Natural killer cell (primary cell): ENCODE measurements around the gene TLR4. TPM values are rescaled to one million over a fixed set of nuclear protein-coding genes. Genes with fewer than 3 reads are reported as not detected.

Experiments
- ATAC-seq, 3 donors: fragments of 150-1000 bp in 2 of 3; fragments of 200-7000 bp in 1 of 3; cut with Tn5 transposase; 1 replicate in 1 of 3; 2 replicates in 2 of 3; pipeline ENCODE4 v1.10.0; 2021; ENCODE audit warnings: mild to moderate bottlenecking in 2 of 3, moderate library complexity in 2 of 3
- DNase-seq, 2 donors: peaks; one replicate each; pipeline versions ENCODE4 v3.0.0 to v3.0.0-alpha.2; 2013 to 2021; ENCODE audit warnings: mixed read lengths in 1 of 2
- H3K27ac ChIP-seq: one replicate; pipeline ENCODE4 v1.5.1; 2013; ENCODE audit warnings: mild to moderate bottlenecking, low read length
- H3K27me3 ChIP-seq: one replicate; pipeline ENCODE4 v1.6.1; 2013; ENCODE audit warnings: low read length; ENCODE audit not compliant: control insufficient read depth, insufficient read depth
- H3K36me3 ChIP-seq: one replicate; pipeline ENCODE4 v1.6.1; 2013; ENCODE audit warnings: low read length; ENCODE audit not compliant: control insufficient read depth, insufficient read depth
- H3K4me1 ChIP-seq: one replicate; pipeline ENCODE4 v1.6.1; 2013; ENCODE audit warnings: low read length; ENCODE audit not compliant: control insufficient read depth, insufficient read depth
- H3K4me3 ChIP-seq: one replicate; pipeline ENCODE4 v1.5.1; 2013; ENCODE audit warnings: low read length
- H3K9me3 ChIP-seq: one replicate; pipeline ENCODE4 v1.6.1; 2013; ENCODE audit warnings: low read length; ENCODE audit not compliant: control insufficient read depth, insufficient read depth
- H3K27ac Mint-ChIP-seq, 2 donors: one replicate each; pipeline ENCODE4 v1.8.0; 2022; ENCODE audit warnings: mild to moderate bottlenecking in 2 of 2, mixed read lengths in 2 of 2, moderate library complexity in 1 of 2
- H3K27me3 Mint-ChIP-seq, 2 donors: one replicate each; pipeline ENCODE4 v1.8.0; 2022; ENCODE audit warnings: low read depth in 2 of 2, mixed read lengths in 2 of 2
- H3K36me3 Mint-ChIP-seq: one replicate; pipeline ENCODE4 v1.8.0; 2022; ENCODE audit warnings: mixed read lengths
- H3K4me1 Mint-ChIP-seq, 2 donors: one replicate each; pipeline ENCODE4 v1.8.0; 2022; ENCODE audit warnings: mixed read lengths in 2 of 2
- H3K4me3 Mint-ChIP-seq: one replicate; pipeline ENCODE4 v1.8.0; 2022; ENCODE audit warnings: mild to moderate bottlenecking, moderate library complexity, mixed read lengths
- H3K9me3 Mint-ChIP-seq, 2 donors: one replicate each; pipeline ENCODE4 v1.8.0; 2022; ENCODE audit warnings: mixed read lengths in 2 of 2
- WGBS: methylation state at CpG from one replicate; pipeline ENCODE4 v1.1.7; 2013; ENCODE audit warnings: missing lambda C conversion rate; ENCODE audit not compliant: insufficient coverage; 5-methylcytosine and 5-hydroxymethylcytosine counted together
- intact Hi-C: fragments of 100-400 bp; cut with micrococcal nuclease; formaldehyde crosslinking; loops from one replicate; pipeline ENCODE4 v1.14.2; 2022
- total RNA-seq, 4 donors: library from RNA; stranded (reverse); fragments of 120-200 nt in 1 of 4; gene quantifications; one replicate each; pipeline versions ENCODE4 v1.2.3 to v1.2.4, GENCODE V29; 2013 to 2022
- TF ChIP-seq, protein P1 (sequence below): fragments of 200-600 bp; IDR thresholded peaks from one replicate; pipeline ENCODE4 v1.8.0; 2022; ENCODE audit warnings: antibody characterized with exemption

TLR4 gene
- total RNA-seq, 3 donors from 2014 or later (not counting 1 experiment from before 2014, with no cell fraction given): 1.4 to 15.4 (median 2.2) TPM

DNA sequence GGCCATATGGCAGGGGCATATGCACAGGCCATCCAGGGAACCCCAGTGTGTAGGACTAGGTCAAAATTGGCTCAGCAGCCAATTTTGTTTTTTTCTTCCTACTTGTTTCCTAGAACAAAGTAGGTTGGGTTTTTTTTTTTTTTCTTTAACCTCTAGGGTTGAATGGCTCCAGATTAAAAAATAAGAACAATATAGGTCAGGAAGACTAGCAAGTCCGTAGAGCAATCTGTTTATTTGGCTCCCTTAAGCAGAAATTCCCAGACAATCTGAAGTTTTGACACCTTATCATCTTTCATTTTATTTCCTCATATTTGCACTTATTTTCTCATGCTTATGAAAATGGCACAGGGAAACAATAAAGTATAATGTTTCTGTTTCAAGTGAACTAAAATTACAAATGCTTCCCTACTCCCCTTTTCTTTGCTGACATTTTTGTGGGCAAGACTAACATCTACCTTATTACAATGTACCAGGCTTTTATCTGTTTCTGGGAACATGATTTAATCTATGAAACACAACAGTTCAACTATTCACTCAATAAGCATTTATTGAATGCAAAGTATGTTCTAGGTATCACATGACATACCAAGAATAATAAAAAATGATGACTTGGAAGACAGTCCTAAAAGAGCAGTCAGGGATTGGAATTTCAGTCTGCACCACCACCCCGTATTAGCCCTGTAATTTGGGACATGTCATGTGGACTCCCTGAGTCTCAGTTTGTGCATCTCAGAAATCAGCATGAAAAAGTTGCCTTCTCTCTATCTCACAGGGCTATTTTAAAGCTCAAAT, 30.5 kb downstream of the TLR4 start:
- Mint-ChIP-seq H3K36me3 (no peaks in the 10 kb centered on the region), H3K27me3 (peaks cover 0 to 2% of the 10 kb centered on the region in 2 donors), H3K9me3 (no peaks in the 10 kb centered on the region), H3K4me1 (no peaks in the 10 kb centered on the region), H3K4me3 (no peak overlapping the region), H3K27ac (no peak overlapping the region)
- Histone ChIP-seq H3K9me3 (no peaks in the 10 kb centered on the region), H3K27me3 (no peaks in the 10 kb centered on the region), H3K4me1 (no peaks in the 10 kb centered on the region), H3K4me3 (no peak overlapping the region), H3K36me3 (no peaks in the 10 kb centered on the region), H3K27ac (no peak overlapping the region)
- TF ChIP-seq, protein P1, sequence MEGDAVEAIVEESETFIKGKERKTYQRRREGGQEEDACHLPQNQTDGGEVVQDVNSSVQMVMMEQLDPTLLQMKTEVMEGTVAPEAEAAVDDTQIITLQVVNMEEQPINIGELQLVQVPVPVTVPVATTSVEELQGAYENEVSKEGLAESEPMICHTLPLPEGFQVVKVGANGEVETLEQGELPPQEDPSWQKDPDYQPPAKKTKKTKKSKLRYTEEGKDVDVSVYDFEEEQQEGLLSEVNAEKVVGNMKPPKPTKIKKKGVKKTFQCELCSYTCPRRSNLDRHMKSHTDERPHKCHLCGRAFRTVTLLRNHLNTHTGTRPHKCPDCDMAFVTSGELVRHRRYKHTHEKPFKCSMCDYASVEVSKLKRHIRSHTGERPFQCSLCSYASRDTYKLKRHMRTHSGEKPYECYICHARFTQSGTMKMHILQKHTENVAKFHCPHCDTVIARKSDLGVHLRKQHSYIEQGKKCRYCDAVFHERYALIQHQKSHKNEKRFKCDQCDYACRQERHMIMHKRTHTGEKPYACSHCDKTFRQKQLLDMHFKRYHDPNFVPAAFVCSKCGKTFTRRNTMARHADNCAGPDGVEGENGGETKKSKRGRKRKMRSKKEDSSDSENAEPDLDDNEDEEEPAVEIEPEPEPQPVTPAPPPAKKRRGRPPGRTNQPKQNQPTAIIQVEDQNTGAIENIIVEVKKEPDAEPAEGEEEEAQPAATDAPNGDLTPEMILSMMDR: no peak
- no peak for DNase-seq
- no peak for ATAC-seq
- intact Hi-C loops: no loop called here
- 86% methylated on average over 2 of the region's 2 CpGs for WGBS

DNA sequence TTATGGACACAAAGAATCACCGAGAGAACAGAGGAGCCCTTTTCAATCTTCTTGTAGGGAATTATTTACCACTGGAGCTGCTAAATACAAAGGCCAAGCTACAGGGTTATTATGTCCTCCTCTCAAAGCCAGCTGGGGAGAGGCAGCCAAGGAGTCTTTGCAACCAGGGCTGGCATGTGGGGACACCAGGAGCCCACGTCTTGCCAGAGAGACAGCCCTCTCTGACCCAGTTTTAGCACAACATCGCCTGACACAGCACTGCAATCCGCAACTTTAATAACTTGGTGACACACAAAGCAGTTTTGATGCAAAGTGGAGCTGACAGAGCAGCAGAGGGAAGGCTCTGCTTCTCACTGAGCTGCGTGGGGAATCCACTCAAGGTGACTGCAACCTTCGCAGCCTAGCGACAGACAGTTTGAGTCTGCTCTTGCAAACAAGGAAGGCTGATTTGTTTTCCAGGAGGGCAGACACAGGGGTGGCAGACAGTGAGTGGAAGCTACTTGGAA, 33.6 kb downstream of the TLR4 start:
- Histone ChIP-seq H3K4me3 (no peak overlapping the region), H3K4me1 (no peaks in the 10 kb centered on the region), H3K36me3 (no peaks in the 10 kb centered on the region), H3K9me3 (no peaks in the 10 kb centered on the region), H3K27ac (no peak overlapping the region), H3K27me3 (no peaks in the 10 kb centered on the region)
- 86% methylated on average over 7 of the region's 7 CpGs for WGBS
- no peaks in the 10 kb centered on the region for H3K9me3 Mint-ChIP-seq
- DNase-seq (no peak), ATAC-seq (no peak)
- TF ChIP-seq, protein P1: no peak
- no peak overlapping the region for H3K27ac Mint-ChIP-seq
- intact Hi-C loops: no loop called here
- no peaks in the 10 kb centered on the region for H3K4me1 Mint-ChIP-seq
- H3K27me3 Mint-ChIP-seq: peaks cover 8 to 12% of the 10 kb centered on the region in 2 donors
- H3K36me3 Mint-ChIP-seq: no peaks in the 10 kb centered on the region
- H3K4me3 Mint-ChIP-seq: no peak overlapping the region

DNA sequence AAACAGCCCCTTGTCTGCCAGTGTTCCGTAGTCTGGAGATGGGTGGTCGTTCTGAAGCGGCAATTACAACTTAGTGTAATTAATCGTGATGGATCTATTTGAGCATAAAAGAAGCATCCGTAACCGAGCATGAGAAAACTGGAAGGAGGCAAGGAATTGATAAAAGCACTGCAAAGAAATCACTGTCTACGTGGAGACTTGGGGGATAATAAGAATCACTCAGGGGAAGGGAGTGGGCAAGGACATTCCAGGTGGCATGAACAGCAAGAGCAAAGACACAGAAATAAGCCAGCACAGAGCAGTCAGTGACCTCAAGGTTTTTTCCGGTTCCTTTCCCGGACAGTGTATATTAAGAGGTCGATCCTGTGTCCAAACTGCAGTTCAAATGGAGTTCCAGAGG, 35.0 kb downstream of the TLR4 start:
- H3K27ac ChIP-seq: no peak overlapping the region
- peaks cover 2 to 3% of the 10 kb centered on the region in 2 donors for H3K4me1 Mint-ChIP-seq
- peaks cover 12% of the 10 kb centered on the region in 2 donors for H3K27me3 Mint-ChIP-seq
- intact Hi-C loops: no loop called here
- no peaks in the 10 kb centered on the region for H3K4me1 ChIP-seq
- 90% methylated on average over 10 of the region's 10 CpGs for WGBS
- no peaks in the 10 kb centered on the region for H3K9me3 Mint-ChIP-seq
- no peaks in the 10 kb centered on the region for H3K9me3 ChIP-seq
- no peak for ATAC-seq
- H3K36me3 Mint-ChIP-seq: no peaks in the 10 kb centered on the region
- H3K4me3 ChIP-seq: no peak overlapping the region
- TF ChIP-seq, protein P1: no peak
- no peak for DNase-seq
- H3K27me3 ChIP-seq: peaks cover 2% of the 10 kb centered on the region
- no peak overlapping the region for H3K27ac Mint-ChIP-seq
- H3K4me3 Mint-ChIP-seq: no peak overlapping the region
- H3K36me3 ChIP-seq: no peaks in the 10 kb centered on the region
